Transverse colon (tissue), 3 donors: ENCODE measurements around the gene PHACTR3.

Experiments
- CTCF ChIP-seq, 5 experiments: fragments of 200-600 bp in 3 of 5; fragments of 450-650 bp in 2 of 5; sonication (generic) in 3 of 5; IDR thresholded peaks; 1 replicate in 2 of 5; 2 replicates in 3 of 5; pipeline ENCODE4 v1.5.1; 2016 to 2017; ENCODE audit warnings: antibody characterized with exemption in 5 of 5, inconsistent platforms in 3 of 5, mild to moderate bottlenecking in 2 of 5, moderate library complexity in 1 of 5
- POLR2A ChIP-seq: fragments of 450-650 bp; IDR thresholded peaks from one replicate; pipeline ENCODE4 v1.6.1; 2016; ENCODE audit warnings: antibody characterized with exemption, mild to moderate bottlenecking, moderate library complexity

GRCh38 chr20:59692139-59692538, 87.8 kb downstream of the PHACTR3 start:
- no peak for TF ChIP-seq POLR2A
- TF ChIP-seq CTCF (IDR thresholded peaks at IDR 0.05), result no peak
